PFSK-1 (cell line): ENCODE results near the gene KRT23.

ENCODE experiments used
- FOXP2 ChIP-seq: optimal IDR thresholded peaks from 2 replicates; pipeline ENCODE3; 2011; ENCODE audit warnings: borderline replicate concordance, control low read depth, inconsistent platforms; ENCODE audit not compliant: insufficient read depth; ENCODE audit errors: extremely low read length, extremely low read depth
- POLR2AphosphoS5 ChIP-seq: IDR thresholded peaks from 2 replicates; pipeline ENCODE4 v1.6.1; 2012; ENCODE audit warnings: low read depth, mild to moderate bottlenecking, control low read depth, low read length, moderate library complexity
- REST ChIP-seq, 2 experiments: IDR thresholded peaks; 2 replicates each; pipeline versions ENCODE4 v1.6.1 to v1.8.0; 2011 to 2012; ENCODE audit warnings: low read depth in 2 of 2, low read length in 2 of 2, control low read depth in 1 of 2, inconsistent platforms in 1 of 2, mild to moderate bottlenecking in 1 of 2, moderate library complexity in 1 of 2; ENCODE audit not compliant: insufficient read depth in 1 of 2
- SIN3A ChIP-seq: IDR thresholded peaks from 2 replicates; pipeline ENCODE4 v1.6.1; 2012; ENCODE audit warnings: mild to moderate bottlenecking, low read length, moderate library complexity, borderline replicate concordance; ENCODE audit not compliant: insufficient read depth
- TAF1 ChIP-seq: IDR thresholded peaks from 2 replicates; pipeline ENCODE4 v1.6.1; 2012; ENCODE audit warnings: low read length, control low read depth, borderline replicate concordance; ENCODE audit not compliant: insufficient read depth

GRCh38 chr17:40944531-40944930 lies 7.1 kb upstream of the KRT23 start:
- TF ChIP-seq TAF1 (no peak), REST (IDR thresholded peaks at IDR 0.05; ENCODE audit: insufficient read depth in 1 of 2, low read depth in 2 of 2, low read length in 2 of 2) (no peak), POLR2AphosphoS5 (no peak), FOXP2 (no peak), SIN3A (no peak)
